ENCODE measurements around the gene S100Z. TPM values are rescaled to one million over a fixed set of nuclear protein-coding genes. Genes with fewer than 3 reads are reported as not detected.
"Not testable (repeated sequence)": the region's sequence is repeated elsewhere in the genome, so short reads cannot be mapped to it uniquely, and the experiment has no call there.

Gene S100Z
- total RNA-seq, 1 donor from 2014 or later: 1.5 TPM

DNA sequence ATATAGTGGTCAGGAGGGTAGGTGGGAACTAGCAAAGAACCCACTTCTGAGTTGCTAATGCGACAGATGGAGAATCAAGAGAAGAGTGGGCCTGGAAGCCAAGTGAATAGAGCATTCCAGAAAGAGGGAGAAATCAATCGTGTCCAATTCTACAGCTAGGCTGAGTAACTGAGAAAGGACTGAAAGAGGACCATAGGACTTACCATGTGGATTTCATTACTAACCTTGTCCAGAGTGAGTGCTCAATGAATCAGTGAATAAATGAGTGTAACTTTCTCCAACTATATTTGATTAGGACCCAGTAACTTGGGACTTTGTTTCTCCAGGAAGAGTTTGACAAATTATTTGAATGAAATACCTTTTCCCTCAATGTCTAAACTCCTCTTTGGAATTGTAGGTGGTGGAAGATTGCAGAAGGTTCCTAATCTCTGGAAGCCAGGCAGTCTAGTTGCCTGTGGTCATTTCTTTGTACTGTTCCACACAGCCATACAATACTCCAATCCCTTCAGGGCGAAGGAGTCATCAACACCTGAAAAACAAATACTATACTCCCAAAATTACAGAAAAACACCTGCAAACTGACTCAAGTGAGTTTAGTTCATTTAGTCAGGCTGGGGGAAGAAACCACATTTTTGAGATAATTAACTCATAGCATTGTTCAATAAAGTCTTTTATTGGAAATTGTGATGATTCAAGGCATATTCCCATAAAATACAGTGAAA lies 33.5 kb upstream of the S100Z start:
- Mint-ChIP-seq H3K27ac (no peak overlapping the region), H3K27me3 (peaks cover 49% of the 10 kb centered on the region), H3K4me1 (peaks cover 7% of the 10 kb centered on the region), H3K36me3 (ENCODE audit: low read depth) (no peaks in the 10 kb centered on the region), H3K4me3 (no peak overlapping the region), H3K9me3 (no peaks in the 10 kb centered on the region)
- intact Hi-C loops (cut with micrococcal nuclease): no loop called here
- DNase-seq: no peak

DNA sequence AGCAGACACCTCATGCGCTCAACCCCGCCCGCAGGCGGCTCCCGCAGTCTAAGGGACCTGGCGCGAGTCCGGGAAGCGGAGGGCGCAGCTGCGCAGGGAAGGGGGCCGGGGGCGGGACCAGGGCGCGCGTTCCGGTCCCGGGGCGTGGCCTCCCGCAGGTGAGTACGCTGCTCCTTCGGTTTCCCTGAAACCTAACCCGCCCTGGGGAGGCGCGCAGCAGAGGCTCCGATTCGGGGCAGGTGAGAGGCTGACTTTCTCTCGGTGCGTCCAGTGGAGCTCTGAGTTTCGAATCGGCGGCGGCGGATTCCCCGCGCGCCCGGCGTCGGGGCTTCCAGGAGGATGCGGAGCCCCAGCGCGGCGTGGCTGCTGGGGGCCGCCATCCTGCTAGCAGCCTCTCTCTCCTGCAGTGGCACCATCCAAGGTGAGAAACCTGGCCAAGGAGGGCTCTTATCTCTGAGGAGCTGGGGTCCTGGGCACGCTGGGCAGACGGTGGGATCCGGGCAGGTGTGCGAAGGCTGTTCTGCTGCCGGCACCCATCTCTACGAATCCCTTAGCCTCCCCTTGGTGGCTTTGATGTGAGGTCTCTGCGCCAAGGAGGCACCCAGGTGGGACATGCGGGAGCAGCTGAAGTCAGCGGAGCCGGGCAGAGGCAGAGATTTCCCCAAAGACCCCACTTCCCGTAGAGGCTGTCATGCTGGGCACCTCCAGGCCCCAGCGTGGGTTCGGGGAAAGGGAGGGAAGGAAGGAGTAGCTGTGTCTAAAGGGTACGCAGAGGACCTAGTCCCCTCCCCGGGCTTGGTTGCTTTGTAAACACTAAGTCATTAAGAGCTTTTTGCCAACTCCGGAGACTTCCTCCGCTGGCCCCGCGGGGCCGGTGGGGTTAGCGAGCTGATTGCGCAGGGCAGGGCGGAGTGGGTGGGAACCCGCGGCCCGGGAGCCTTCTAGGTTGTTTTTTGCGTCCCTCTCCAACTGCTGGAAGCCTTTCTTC lies 30.7 kb upstream of the S100Z start, which contains the start of gene F2RL1:
Gene F2RL1, plus strand, starts transcription at position 187 of the 988 bp plus-strand sequence. Its CDS starts 153 bp downstream, at position 340.
- Mint-ChIP-seq H3K4me3 (peak within 1 kb of the TSS; percentile 79), H3K27me3 (peaks cover 55% of the 10 kb centered on the region), H3K36me3 (ENCODE audit: low read depth) (no peaks in the 10 kb centered on the region), H3K27ac (no peak within 1 kb of the TSS), H3K9me3 (no peaks in the 10 kb centered on the region), H3K4me1 (peaks cover 7% of the 10 kb centered on the region)
- intact Hi-C loops (cut with micrococcal nuclease): no loop called here
- peak; percentile 81 for DNase-seq

DNA sequence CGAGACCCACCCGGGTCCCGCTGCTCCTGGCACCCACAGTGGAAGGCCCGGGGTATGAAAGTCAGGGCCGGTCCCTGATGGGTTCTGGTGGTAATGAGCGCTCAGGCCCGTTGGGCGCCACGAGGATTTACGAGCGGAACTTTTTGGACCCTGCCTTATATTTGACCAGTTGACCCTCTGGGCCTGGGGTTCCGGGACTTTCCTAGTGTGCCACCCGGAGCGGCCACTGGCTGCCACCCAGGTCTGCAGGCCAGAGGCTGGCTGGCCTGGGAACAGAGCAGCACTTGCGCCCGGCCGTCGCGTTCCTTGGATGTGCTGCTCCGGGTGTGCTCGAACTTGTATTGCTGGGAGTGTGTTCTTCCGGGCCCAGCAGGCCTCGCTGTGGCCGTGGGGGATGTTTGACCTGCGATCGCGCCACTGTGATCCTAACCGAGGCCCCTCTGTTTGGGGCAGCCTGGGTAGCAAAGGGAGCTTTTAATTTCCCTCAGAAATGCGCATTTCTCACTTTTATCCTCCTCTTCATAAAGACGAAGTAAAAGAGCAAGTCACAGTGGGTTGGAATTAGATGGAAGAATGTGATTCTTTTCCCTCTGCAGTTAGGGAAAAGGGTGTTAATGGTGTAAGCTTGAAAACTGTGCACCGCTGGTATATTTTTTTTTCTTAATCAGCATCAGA lies 29.8 kb upstream of the S100Z start:
- intact Hi-C loops (cut with micrococcal nuclease): no loop called here
- H3K36me3 Mint-ChIP-seq (ENCODE audit: low read depth): no peaks in the 10 kb centered on the region

DNA sequence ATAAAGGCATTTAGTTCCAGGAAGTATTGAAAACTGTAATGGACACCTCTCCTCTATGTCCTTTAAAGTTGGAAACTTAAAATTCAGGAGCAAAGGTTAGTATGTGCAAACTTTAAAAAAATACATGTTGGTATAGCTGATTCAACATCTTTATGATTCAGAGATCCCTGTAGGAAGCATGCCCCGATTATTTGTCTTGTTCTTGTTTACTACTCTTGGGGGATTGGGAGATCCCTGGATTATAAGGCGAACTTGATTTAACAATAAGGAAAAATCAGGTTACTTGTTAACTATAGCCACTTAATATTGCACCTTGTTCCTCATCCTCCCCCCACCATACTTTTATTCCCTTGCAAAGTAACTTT lies 29.3 kb upstream of the S100Z start:
- no peak overlapping the region for H3K4me3 Mint-ChIP-seq
- DNase-seq: no peak
- peaks cover 7% of the 10 kb centered on the region for H3K4me1 Mint-ChIP-seq
- no peak overlapping the region for H3K27ac Mint-ChIP-seq
- no peaks in the 10 kb centered on the region for H3K36me3 Mint-ChIP-seq (ENCODE audit: low read depth)
- H3K27me3 Mint-ChIP-seq: peaks cover 50% of the 10 kb centered on the region
- intact Hi-C loops (cut with micrococcal nuclease): no loop called here
- no peaks in the 10 kb centered on the region for H3K9me3 Mint-ChIP-seq

More for the DNA sequence above, 29.8 kb upstream of the S100Z start:
- no peaks in the 10 kb centered on the region for H3K9me3 Mint-ChIP-seq
- peaks cover 7% of the 10 kb centered on the region for H3K4me1 Mint-ChIP-seq
- H3K4me3 Mint-ChIP-seq: peak overlapping the region; percentile 34
- peaks cover 53% of the 10 kb centered on the region for H3K27me3 Mint-ChIP-seq
- no peak for DNase-seq
- no peak overlapping the region for H3K27ac Mint-ChIP-seq

DNA sequence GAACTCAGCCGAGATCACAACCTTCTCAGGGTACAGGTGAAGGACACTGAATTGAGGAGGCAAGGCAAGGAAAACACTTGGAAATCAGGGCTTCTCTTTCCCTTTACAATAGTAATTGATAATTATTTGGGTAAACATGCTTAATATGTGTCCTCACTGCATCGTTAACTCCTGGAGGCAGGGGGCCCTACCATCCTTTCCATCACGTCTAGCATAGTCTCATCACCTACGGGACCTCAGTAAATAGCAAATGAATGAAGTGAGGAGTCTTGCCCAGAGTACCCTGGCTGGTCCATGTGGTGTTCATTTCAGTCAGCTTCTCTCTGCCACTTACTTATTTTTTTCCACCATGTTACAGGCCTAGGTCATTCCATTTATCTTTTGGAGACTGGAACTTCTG lies 28.7 kb upstream of the S100Z start:
- Mint-ChIP-seq H3K4me1 (peaks cover 7% of the 10 kb centered on the region), H3K9me3 (no peaks in the 10 kb centered on the region), H3K4me3 (no peak overlapping the region), H3K27ac (no peak overlapping the region), H3K27me3 (peaks cover 47% of the 10 kb centered on the region), H3K36me3 (ENCODE audit: low read depth) (no peaks in the 10 kb centered on the region)
- no peak for DNase-seq
- intact Hi-C loops (cut with micrococcal nuclease): no loop called here

DNA sequence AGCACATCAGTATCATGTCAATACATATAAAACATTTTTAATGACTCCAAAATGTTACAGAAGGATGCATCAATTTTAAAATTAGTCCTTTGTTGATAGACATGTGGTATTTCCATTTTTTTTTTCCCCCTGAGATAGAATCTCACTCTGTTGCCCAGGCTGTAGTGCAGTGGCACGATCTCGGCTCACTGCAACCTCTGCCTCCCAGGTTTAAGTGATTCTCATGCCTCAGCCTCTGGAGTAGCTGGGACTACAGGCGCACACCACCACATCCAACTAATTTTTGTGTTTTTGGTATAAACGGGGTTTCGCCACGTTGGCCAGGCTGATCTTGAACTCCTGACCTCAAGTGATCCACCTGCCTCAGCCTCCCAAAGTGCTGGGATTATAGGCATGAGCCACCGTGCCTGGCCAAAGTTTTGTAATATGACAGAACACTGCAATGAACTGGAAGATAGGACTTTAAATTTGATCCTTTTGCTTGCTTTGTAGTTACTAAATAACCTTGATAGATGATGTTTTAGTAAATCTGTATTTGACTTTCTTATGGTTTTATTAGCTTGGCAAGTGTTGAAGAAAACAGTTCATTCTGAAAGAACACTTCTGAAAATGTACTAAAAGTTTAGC lies 27.6 kb upstream of the S100Z start:
- DNase-seq; H3K27ac Mint-ChIP-seq; H3K36me3 Mint-ChIP-seq (ENCODE audit: low read depth); H3K9me3 Mint-ChIP-seq; H3K4me3 Mint-ChIP-seq; intact Hi-C loops (cut with micrococcal nuclease); H3K4me1 Mint-ChIP-seq: not testable (repeated sequence)
- peaks cover 41% of the 10 kb centered on the region for H3K27me3 Mint-ChIP-seq

DNA sequence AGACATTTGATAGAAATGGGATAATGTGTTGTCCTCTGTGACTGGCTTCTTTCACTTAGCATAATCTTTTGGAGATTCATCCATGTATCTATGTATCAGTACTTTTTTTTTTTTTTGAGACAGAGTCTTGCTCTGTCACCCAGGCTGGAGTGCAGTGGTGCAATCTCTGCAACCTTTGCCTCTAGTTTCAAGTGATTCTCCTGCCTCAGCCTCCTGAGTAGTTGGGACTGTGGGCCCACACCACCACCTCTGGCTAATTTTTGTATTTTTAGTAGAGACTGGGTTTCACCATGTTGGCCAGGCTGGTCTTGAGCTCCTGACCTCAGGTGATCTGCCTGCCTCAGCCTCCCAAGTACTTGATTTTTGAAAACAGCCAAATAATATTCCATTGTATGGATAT lies 23.4 kb upstream of the S100Z start:
- DNase-seq; H3K27ac Mint-ChIP-seq; H3K36me3 Mint-ChIP-seq (ENCODE audit: low read depth); H3K4me3 Mint-ChIP-seq; H3K4me1 Mint-ChIP-seq; intact Hi-C loops (cut with micrococcal nuclease); H3K9me3 Mint-ChIP-seq: not testable (repeated sequence)
- peaks cover 11% of the 10 kb centered on the region for H3K27me3 Mint-ChIP-seq

DNA sequence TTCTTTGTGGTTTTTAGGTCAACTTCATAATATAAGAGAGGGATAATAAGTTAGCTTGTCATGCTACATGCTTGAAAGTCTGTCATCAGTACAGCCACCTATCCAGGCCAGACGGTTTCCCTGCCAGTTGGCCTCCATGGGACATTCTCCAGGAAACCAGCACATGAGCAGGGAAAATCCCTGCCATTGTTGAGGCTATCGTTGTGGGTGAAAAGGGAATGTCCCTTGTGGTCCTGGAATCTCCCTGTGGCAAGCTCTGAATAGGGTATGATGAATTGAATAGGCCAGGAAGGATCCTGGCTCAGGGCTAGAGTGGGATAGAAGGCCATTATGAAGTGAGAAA lies 18.7 kb upstream of the S100Z start:
- Mint-ChIP-seq H3K27me3 (peaks cover 2% of the 10 kb centered on the region), H3K27ac (peak overlapping the region; percentile 47), H3K36me3 (ENCODE audit: low read depth) (no peaks in the 10 kb centered on the region), H3K4me1 (peaks cover 4% of the 10 kb centered on the region), H3K9me3 (no peaks in the 10 kb centered on the region), H3K4me3 (no peak overlapping the region)
- DNase-seq: no peak
- intact Hi-C loops (cut with micrococcal nuclease): no loop called here

DNA sequence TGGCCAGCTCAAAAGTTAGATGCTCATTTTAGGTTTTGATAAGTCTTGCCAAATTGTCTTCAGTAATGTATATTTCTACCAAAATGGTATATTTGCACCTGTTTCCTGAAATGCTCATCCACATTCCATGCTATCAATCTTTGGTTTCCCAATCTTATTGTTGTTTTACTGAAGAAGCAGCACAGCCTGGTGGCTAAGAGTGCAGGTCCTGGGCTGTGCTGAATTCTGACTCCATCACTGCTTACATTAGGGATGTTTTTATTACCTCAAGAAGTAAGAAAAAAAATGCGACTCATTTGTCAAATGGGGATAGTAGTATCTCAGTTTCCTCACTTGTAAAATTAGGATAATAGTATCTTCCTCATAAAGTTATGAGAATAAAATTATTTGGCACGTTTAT lies 13.6 kb upstream of the S100Z start:
- no peak overlapping the region for H3K27ac Mint-ChIP-seq

DNA sequence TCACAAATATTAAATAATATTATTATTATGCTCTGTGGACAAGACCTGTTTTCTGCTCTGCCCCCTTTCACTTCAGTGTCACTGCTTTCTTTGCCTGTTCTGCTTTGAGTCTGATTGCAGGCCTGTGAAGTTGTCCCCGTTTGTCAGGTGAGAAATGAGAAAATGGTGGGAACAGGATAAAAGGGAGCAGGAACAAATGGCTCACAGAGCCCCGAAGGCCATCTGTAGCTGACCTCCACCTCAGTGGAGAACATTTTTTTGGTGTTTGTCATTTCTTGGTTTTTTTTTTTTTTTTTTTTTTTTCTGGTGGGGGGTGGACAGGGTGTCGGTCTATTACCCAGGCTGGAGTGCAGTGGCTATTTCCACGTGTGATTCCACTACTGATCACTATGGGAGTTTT lies 13.2 kb upstream of the S100Z start:
- Mint-ChIP-seq H3K4me1 (no peaks in the 10 kb centered on the region), H3K4me3 (no peak overlapping the region), H3K36me3 (ENCODE audit: low read depth) (no peaks in the 10 kb centered on the region), H3K27ac (no peak overlapping the region), H3K27me3 (peaks cover 3% of the 10 kb centered on the region), H3K9me3 (no peaks in the 10 kb centered on the region)
- intact Hi-C loops (cut with micrococcal nuclease): no loop called here
- DNase-seq: no peak

More for the DNA sequence above, 13.6 kb upstream of the S100Z start:
- DNase-seq: no peak
- intact Hi-C loops (cut with micrococcal nuclease): no loop called here
- H3K36me3 Mint-ChIP-seq (ENCODE audit: low read depth): no peaks in the 10 kb centered on the region
- peaks cover 3% of the 10 kb centered on the region for H3K27me3 Mint-ChIP-seq
- H3K4me3 Mint-ChIP-seq: no peak overlapping the region
- no peaks in the 10 kb centered on the region for H3K9me3 Mint-ChIP-seq
- peaks cover 1% of the 10 kb centered on the region for H3K4me1 Mint-ChIP-seq

DNA sequence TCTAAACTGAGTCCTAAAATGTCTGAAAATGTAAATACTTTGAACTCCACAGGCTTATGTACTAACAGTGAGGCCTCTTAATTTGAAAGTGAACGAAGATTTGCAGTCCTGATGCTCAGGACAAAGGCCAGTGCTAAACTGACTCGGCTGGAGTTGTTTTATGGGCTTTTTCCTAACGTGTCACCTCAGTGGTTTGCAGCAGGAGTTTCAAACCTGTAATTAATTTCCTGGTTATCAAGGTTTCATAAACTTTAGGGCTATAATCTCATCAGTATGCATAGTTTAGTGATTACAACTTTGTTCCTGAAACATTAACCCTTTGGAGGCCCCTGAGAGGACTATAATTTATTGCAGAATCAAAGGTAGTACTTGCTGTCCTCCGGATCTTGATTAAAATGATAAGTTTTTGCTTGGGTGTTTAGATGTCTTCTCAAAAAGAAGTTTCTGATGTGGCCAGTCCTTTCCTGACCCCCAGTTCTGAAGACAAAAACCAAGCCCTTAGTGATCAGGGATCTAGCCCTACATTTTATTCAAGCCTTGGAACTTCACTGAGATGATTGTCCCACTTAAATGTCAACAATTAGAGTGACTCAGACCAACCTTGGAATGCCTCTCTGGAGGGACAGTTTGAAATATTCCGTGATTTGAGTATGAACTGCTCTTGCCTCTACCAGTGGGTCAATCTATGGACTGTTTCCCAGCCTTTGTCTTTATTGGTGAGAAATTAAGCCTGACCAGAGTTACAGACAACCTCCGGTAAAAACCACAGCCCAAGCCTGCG lies 11.1 kb upstream of the S100Z start:
- no peak for DNase-seq
- Mint-ChIP-seq H3K36me3 (ENCODE audit: low read depth) (no peaks in the 10 kb centered on the region), H3K4me1 (no peaks in the 10 kb centered on the region), H3K27ac (no peak overlapping the region), H3K27me3 (peaks cover 10% of the 10 kb centered on the region), H3K4me3 (no peak overlapping the region), H3K9me3 (no peaks in the 10 kb centered on the region)
- intact Hi-C loops (cut with micrococcal nuclease): no loop called here

DNA sequence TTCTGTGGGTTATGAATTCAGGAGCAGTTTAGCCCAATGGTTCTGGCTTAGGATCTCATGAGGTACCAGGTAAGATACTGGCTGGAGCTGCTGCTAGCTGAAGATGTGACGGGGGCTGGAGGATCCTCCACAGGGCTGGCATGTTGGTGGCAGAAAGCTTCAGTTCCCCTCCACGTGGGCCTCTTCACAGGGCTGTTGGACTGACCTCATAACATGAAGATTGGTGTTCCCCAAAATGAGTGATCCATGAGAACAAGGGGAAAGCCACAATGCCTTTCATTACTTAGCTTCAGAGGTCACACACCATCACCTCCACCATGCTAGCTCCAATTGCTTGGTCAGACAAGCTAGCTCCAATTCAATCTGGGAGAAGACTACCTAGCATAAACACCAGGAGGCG lies 8.5 kb upstream of the S100Z start:
- DNase-seq: no peak
- no peaks in the 10 kb centered on the region for H3K36me3 Mint-ChIP-seq (ENCODE audit: low read depth)
- H3K9me3 Mint-ChIP-seq: no peaks in the 10 kb centered on the region
- no peak overlapping the region for H3K27ac Mint-ChIP-seq
- intact Hi-C loops (cut with micrococcal nuclease): no loop called here
- H3K27me3 Mint-ChIP-seq: peaks cover 10% of the 10 kb centered on the region
- H3K4me3 Mint-ChIP-seq: no peak overlapping the region
- no peaks in the 10 kb centered on the region for H3K4me1 Mint-ChIP-seq

DNA sequence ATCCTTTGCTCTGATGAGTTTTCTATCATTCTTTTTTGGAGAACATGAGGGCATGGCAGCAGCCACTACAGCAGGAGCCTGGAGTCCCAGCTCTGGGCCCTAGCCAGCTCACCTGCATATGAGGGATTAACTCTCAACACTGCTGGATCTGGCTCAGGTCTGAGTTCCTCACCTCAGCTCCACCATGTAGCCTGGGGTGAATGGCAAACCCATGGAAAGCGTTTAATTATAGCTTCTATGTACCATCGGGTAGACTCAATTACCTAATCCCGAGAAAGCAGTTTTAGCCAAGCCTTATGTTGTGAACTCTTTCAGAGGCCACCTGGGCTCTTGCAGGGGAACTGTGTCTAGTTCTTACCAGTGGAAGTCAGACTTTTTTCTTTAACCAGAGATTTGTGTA lies 3.9 kb upstream of the S100Z start:
- intact Hi-C loops (cut with micrococcal nuclease): no loop called here
- Mint-ChIP-seq H3K4me3 (no peak overlapping the region), H3K27ac (no peak overlapping the region), H3K4me1 (peaks cover 10% of the 10 kb centered on the region), H3K27me3 (peaks cover 7% of the 10 kb centered on the region), H3K36me3 (ENCODE audit: low read depth) (no peaks in the 10 kb centered on the region), H3K9me3 (no peaks in the 10 kb centered on the region)
- no peak for DNase-seq
